Endothelial cell of umbilical vein (primary cell): ENCODE results near the gene ADGRE3. TPM values are rescaled to one million over a fixed set of nuclear protein-coding genes. Genes with fewer than 3 reads are reported as not detected.

Source experiments
- BruUV-seq: library from RNA; stranded (reverse); fragments of 400-500 nt; replicated peaks from 2 replicates; lab custom pipeline; 2021; lab: Mats Ljungman, UMichigan
- CTCF ChIA-PET: fragments of 300-600, 350-600 bp; sonication (Branson Sonifier 250); formaldehyde crosslinking; loops from one replicate; lab custom pipeline; 2021; ENCODE audit warnings: antibody characterized with exemption, inconsistent platforms; lab: Charles Lee
- POLR2A ChIA-PET: fragments of 300-600, 350-600 bp; sonication (Branson Sonifier 250); formaldehyde crosslinking; loops from one replicate; lab custom pipeline; 2021; ENCODE audit warnings: antibody characterized with exemption, inconsistent platforms; lab: Charles Lee
- DNase-seq: peaks from one replicate; pipeline ENCODE4 v3.0.0-alpha.2; 2011; ENCODE audit warnings: low read depth, low spot score
- FAIRE-seq: peaks from 2 replicates; lab custom pipeline; 2011; peaks lifted over from hg19 to GRCh38; lab: Jason Lieb, UNC
- H2AFZ ChIP-seq: 2 replicates; pipeline ENCODE4 v1.6.0; 2012; ENCODE audit warnings: low read depth, low read length, control low read depth, inconsistent platforms
- H3K27ac ChIP-seq: 2 replicates; pipeline ENCODE4 v1.5.1; 2011; ENCODE audit warnings: low read depth, mild to moderate bottlenecking, control low read depth, low read length, moderate library complexity; ENCODE audit not compliant: insufficient read depth
- H3K27me3 ChIP-seq, 2 experiments: 2 replicates each; pipeline versions ENCODE4 v1.6.0 to v1.6.1; 2011; ENCODE audit warnings: low read length in 2 of 2, mixed read lengths in 1 of 2; ENCODE audit not compliant: control insufficient read depth in 2 of 2, insufficient read depth in 2 of 2
- H3K36me3 ChIP-seq, 2 experiments: 2 replicates in 1 of 2; 3 replicates in 1 of 2; pipeline ENCODE4 v1.5.1; 2011; ENCODE audit warnings: low read length in 2 of 2, mild to moderate bottlenecking in 1 of 2, moderate library complexity in 1 of 2; ENCODE audit not compliant: control insufficient read depth in 2 of 2, insufficient read depth in 2 of 2; ENCODE audit errors: extremely low read depth in 1 of 2
- H3K4me1 ChIP-seq: 3 replicates; pipeline ENCODE4 v1.5.1; 2011; ENCODE audit warnings: mild to moderate bottlenecking, low read length; ENCODE audit not compliant: control insufficient read depth, insufficient read depth; ENCODE audit errors: extremely low read depth
- H3K4me2 ChIP-seq: 2 replicates; pipeline ENCODE4 v1.6.1; 2011; ENCODE audit warnings: low read length, control low read depth, mixed read lengths; ENCODE audit not compliant: insufficient read depth
- H3K4me3 ChIP-seq, 3 experiments: fragments of 200-600 bp in 1 of 3; sonication (generic), shearing (Covaris generic) in 1 of 3; replicated peaks in 1 of 3; 2 replicates each; pipeline ENCODE4 v1.5.1; 2011 to 2016; ENCODE audit warnings: control low read depth in 3 of 3, low read length in 3 of 3, mild to moderate bottlenecking in 2 of 3, inconsistent platforms in 1 of 3, low read depth in 1 of 3, moderate library complexity in 1 of 3; ENCODE audit not compliant: insufficient read depth in 1 of 3
- H3K79me2 ChIP-seq: 2 replicates; pipeline ENCODE4 v1.6.0; 2012; ENCODE audit warnings: low read length, inconsistent platforms; ENCODE audit not compliant: control insufficient read depth, insufficient read depth
- H3K9ac ChIP-seq: replicated peaks from 2 replicates; pipeline ENCODE3; 2011; ENCODE audit warnings: low read length, control low read depth; ENCODE audit not compliant: insufficient read depth; ENCODE audit errors: extremely low read depth
- H3K9me1 ChIP-seq: replicated peaks from 3 replicates; pipeline ENCODE4 v1.6.0; 2011; ENCODE audit warnings: mild to moderate bottlenecking, low read length; ENCODE audit not compliant: control insufficient read depth, insufficient read depth; ENCODE audit errors: extremely low read depth
- H3K9me3 ChIP-seq: replicated peaks from 2 replicates; pipeline ENCODE4 v1.5.1; 2012; ENCODE audit warnings: low read length, inconsistent platforms; ENCODE audit not compliant: control insufficient read depth, insufficient read depth
- H4K20me1 ChIP-seq: replicated peaks from 2 replicates; pipeline ENCODE3; 2011; ENCODE audit warnings: mild to moderate bottlenecking, low read length; ENCODE audit not compliant: control insufficient read depth, insufficient read depth; ENCODE audit errors: extremely low read depth
- EZH2 ChIP-seq: IDR thresholded peaks from 2 replicates; pipeline ENCODE4 v1.6.1; 2012; ENCODE audit warnings: borderline replicate concordance, low read depth, mild to moderate bottlenecking, moderate library complexity, low read length, inconsistent platforms; ENCODE audit not compliant: severe bottlenecking
- FOS ChIP-seq: IDR thresholded peaks from 2 replicates; pipeline ENCODE4 v1.6.1; 2011; ENCODE audit warnings: mild to moderate bottlenecking, low read length, moderate library complexity, borderline replicate concordance; ENCODE audit not compliant: insufficient read depth
- GATA2 ChIP-seq: IDR thresholded peaks from 2 replicates; pipeline ENCODE4 v1.7.0; 2011; ENCODE audit warnings: low read depth, mild to moderate bottlenecking, moderate library complexity, mixed read lengths, low read length; ENCODE audit not compliant: insufficient read length, insufficient read depth
- JUN ChIP-seq: IDR thresholded peaks from 2 replicates; pipeline ENCODE4 v1.6.1; 2011; ENCODE audit warnings: borderline replicate concordance, low read depth; ENCODE audit not compliant: insufficient read length, insufficient read depth
- MYC ChIP-seq: IDR thresholded peaks from one replicate; pipeline ENCODE4 v1.6.1; 2011; ENCODE audit warnings: mild to moderate bottlenecking, low read depth, low read length
- POLR2A ChIP-seq: IDR thresholded peaks from 2 replicates; pipeline ENCODE4 v1.6.1; 2012; ENCODE audit warnings: low read depth, mild to moderate bottlenecking, control low read depth, low read length
- POLR2AphosphoS5 ChIP-seq: IDR thresholded peaks from 2 replicates; pipeline ENCODE4 v1.6.1; 2012; ENCODE audit warnings: low read depth, mild to moderate bottlenecking, control low read depth, low read length, moderate library complexity; ENCODE audit not compliant: insufficient read depth
- dilution Hi-C: fragments of 300-500 bp; cut with MboI; formaldehyde crosslinking; loops from one replicate; pipeline ENCODE4 v1.15.0; 2019; ENCODE audit warnings: low sequenced_read_pairs; ENCODE audit not compliant: extremely low pct_ligation_motif_present
- intact Hi-C: fragments of 100-400 bp; cut with micrococcal nuclease; formaldehyde crosslinking; loops from one replicate; pipeline ENCODE4 v1.10.0; 2022
- polyA plus RNA-seq, 4 experiments: library from polyadenylated mRNA; depleted of rRNA in 3 of 4; stranded (reverse) in 3 of 4; unstranded in 1 of 4; fragments of >200 nt; gene quantifications; 2 replicates each; pipeline versions ENCODE4 v1.2.1 to v1.2.3, GENCODE V29; 2011 to 2012; ENCODE audit warnings: missing spikeins in 1 of 4
- total RNA-seq: library from RNA; stranded (reverse); gene quantifications from 2 replicates; pipeline ENCODE4 v1.2.3, GENCODE V29; 2021
- TF ChIP-seq, protein P1 (sequence below): IDR thresholded peaks from 2 replicates; pipeline ENCODE4 v1.6.1; 2011; ENCODE audit not compliant: insufficient read depth, insufficient read length
- TF ChIP-seq, protein P2 (sequence below), 2 donors: IDR thresholded peaks; 1 replicate in 1 of 2; 2 replicates in 1 of 2; pipeline ENCODE4 v1.5.1; 2011; ENCODE audit warnings: low read length in 2 of 2, mild to moderate bottlenecking in 2 of 2, moderate library complexity in 2 of 2, control low read depth in 1 of 2, inconsistent platforms in 1 of 2, low read depth in 1 of 2; ENCODE audit not compliant: insufficient read depth in 1 of 2; ENCODE audit errors: extremely low read depth in 1 of 2

Gene ADGRE3
- total and polyA plus RNA-seq, 2 donors (not counting 3 experiments of a cell fraction or from before 2014, with no cell fraction given) = not detected

GRCh38 chr19:14689598-14690503, 15.2 kb upstream of the ADGRE3 start, which contains the start of gene ZNF333:
TSS of gene ZNF333 (plus strand) at chr19:14690048. CDS start at chr19:14693492, 3,444 bp downstream.
- peaks cover 9% of the 10 kb centered on the region for H3K4me1 ChIP-seq
- H3K27ac ChIP-seq = peak within 1 kb of the TSS; percentile 95
- dilution Hi-C loops = no loop called here
- FAIRE-seq = peak; percentile 85
- peak within 1 kb of the TSS; percentile 94 for H3K9ac ChIP-seq
- H3K79me2 ChIP-seq = peaks cover 5% of the 10 kb centered on the region
- H4K20me1 ChIP-seq = no peaks in the 10 kb centered on the region
- ChIA-PET CTCF (interaction anchor here (0.7 to 9.8 kb wide), 2 partner anchors 114 to 133 kb away, joined by 3 to 342 read pairs; partner anchors contain the start of gene NDUFB7), POLR2A (interaction anchor here (0.5 to 1.1 kb wide), 3 partner anchors 10 to 116 kb away, joined by 3 to 5 read pairs (median 3); no protein-coding TSS in a partner anchor)
- no peaks in the 10 kb centered on the region for H3K9me3 ChIP-seq
- intact Hi-C loops = loop anchor here (1.0 kb wide), 1 partner anchor 118 kb away; the partner anchor contains the start of gene NDUFB7
- H3K9me1 ChIP-seq = no peaks in the 10 kb centered on the region
- peak; percentile 88 for DNase-seq
- BruUV-seq = no TSS peak
- H3K4me2 ChIP-seq = peak within 1 kb of the TSS; percentile 99
- peaks cover 0 to 2% of the 10 kb centered on the region in 2 experiments for H3K27me3 ChIP-seq
- TF ChIP-seq POLR2AphosphoS5 = peak; percentile 80
- TF ChIP-seq FOS = no peak
- no peak for TF ChIP-seq GATA2
- no peak for TF ChIP-seq MYC
- no peak for TF ChIP-seq JUN
- TF ChIP-seq, protein P1, sequence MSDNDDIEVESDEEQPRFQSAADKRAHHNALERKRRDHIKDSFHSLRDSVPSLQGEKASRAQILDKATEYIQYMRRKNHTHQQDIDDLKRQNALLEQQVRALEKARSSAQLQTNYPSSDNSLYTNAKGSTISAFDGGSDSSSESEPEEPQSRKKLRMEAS = no peak
- TF ChIP-seq, protein P2, sequence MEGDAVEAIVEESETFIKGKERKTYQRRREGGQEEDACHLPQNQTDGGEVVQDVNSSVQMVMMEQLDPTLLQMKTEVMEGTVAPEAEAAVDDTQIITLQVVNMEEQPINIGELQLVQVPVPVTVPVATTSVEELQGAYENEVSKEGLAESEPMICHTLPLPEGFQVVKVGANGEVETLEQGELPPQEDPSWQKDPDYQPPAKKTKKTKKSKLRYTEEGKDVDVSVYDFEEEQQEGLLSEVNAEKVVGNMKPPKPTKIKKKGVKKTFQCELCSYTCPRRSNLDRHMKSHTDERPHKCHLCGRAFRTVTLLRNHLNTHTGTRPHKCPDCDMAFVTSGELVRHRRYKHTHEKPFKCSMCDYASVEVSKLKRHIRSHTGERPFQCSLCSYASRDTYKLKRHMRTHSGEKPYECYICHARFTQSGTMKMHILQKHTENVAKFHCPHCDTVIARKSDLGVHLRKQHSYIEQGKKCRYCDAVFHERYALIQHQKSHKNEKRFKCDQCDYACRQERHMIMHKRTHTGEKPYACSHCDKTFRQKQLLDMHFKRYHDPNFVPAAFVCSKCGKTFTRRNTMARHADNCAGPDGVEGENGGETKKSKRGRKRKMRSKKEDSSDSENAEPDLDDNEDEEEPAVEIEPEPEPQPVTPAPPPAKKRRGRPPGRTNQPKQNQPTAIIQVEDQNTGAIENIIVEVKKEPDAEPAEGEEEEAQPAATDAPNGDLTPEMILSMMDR (IDR thresholded peaks at IDR 0.05; ENCODE audit: extremely low read depth in 1 of 2, insufficient read depth in 1 of 2, low read depth in 1 of 2, low read length in 2 of 2) = no peak
- TF ChIP-seq POLR2A = peak; percentile 74
- TF ChIP-seq EZH2 = no peak
- peak within 1 kb of the TSS; percentile 98 to 99 (median 99) for H3K4me3 ChIP-seq
- peak within 1 kb of the TSS; percentile 96 for H2AFZ ChIP-seq
- H3K36me3 ChIP-seq = peaks cover 0 to 1% of the 10 kb centered on the region in 2 experiments
